NCI-H2029 (cell line): ENCODE measurements around the gene NXPH1.

ENCODE experiments used
- DNase-seq: peaks from one replicate; lab custom pipeline; 2025; lab: John Stamatoyannopoulos, UW

Gene NXPH1

DNA sequence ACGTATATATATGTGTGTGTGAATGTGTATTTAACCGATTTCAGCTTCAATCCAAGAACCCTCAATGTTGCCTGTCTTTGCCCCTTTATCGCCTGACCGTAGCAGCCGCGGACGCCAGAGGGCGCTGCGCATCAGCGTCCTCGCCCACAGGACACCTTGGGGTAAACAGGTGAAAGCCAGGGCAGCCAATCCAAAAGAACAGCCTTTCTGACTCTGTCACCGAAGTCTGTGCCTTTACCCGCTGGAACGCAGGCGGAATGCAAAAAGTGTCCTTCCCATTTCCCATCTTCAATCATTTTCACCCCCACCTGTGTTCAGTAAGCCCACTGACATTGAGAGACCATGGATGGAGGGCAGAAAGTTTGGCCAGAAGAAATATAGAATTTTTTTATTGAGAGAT, 3.6 kb downstream of the NXPH1 start:
- peak; percentile 70 for DNase-seq

DNA sequence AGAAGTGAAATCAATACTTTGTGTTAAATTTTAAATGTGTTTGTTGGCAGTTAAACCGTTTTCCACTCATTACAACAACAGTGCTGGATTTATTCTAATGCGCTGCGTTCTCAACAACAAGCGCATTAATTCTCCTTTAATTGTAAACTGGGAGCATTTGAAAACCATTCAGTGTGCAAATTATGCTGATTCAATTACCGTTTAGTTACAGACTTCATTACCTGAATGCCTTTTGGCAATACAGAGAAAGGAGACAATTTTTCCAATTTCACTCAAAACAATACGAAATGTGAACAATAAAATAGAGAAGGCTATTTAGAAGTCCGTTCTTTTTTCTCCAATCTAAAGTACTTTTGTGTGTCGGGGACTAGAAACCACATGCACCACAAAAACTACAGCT, 4.2 kb downstream of the NXPH1 start:
- no peak for DNase-seq

DNA sequence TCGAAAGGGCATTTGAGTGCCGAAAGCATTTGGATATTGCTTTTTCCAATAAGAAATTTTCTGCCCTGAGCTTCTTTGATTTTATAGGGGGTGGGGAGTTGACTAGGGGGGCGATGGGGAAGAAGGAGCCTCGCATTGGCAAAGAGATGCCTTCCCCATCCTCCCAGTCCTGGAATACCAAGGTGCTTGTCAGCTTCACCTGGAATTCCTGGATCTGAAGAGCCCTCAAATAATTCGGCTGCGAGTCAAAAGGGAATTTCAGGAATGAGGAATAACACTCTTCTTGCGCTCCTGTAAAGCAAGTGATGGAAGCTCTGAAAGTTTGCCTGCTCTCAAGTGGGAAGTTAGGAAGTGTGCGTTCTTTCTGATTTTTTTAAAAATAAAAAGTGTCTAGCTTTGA, 7.3 kb downstream of the NXPH1 start:
- no peak for DNase-seq

DNA sequence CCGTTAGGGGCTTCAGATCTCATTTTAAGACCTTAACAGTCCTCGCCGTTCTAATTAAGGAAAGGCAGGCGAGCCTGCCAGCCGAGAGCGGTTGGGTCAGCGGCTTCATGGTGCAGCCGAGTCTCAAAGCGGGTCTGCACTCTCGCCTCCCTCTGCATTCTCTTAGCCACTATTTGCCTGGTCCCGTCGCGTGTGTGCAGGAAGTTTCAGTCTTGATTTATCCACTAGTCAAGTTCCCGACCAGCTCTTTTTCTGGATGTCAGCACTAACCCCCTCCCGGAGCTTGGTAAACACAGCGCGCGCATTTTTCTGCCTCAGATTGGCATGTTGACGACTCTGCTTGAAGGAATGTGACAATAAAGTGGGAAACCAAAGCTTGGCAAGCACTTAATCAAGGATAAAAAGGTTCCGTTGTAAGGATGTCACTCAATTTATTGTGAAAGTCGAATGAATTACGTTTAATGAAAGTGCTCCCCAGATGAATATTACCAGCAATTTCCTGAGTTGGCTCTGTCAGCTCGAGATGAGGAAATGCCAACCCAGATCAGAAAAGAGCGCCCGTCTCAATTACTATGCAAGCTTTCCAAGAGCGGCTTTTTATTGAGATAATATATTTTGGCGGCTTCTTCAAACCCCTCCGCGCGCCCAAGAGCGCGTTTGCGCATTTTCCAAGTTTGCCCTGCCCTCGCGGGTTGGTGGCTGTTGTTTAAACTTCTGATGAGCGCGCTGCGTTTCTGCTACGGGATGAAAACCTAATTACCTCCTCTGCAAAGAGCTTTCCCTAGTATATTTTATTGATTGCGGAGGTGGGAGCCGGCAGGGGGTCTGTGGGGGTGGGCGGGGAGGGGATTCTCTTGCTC, 7.9 kb downstream of the NXPH1 start:
- DNase-seq: no peak

DNA sequence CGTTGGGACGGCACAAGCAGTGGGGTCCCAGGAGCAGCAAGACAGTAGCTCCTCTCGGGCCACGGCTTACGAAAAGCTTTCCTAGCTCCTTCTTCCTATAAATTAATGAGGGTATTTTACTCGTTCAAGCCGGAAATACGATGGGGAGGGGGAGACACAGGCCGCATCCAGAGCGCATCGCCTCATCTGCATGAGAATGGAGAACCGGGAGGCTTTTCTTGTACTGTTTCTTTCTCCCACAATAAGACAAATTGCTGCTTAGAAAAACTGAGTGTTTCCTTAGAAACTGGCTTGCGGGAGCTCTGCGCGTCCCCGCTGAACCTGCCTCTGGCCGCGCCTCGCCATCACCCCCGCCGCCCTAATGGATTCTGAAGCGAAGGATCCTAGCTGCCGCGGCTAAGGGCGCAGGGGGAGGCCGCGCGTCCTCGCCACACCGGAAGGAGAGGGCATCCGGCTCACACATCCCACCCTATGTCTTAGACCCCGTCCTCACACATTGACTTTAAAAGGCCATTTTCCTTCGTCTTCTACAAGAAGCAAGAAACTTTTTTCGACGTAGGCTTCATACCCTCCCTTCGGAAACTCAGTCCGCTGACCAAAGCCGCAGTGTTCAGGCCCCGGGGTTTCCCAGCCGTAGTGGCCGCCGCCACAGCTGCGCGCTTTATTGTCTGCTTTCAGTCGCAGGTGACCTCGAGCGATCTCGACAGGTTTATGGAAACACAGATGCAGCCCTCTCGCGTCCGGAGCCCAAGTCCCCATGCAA, 8.8 kb downstream of the NXPH1 start:
- DNase-seq: no peak

DNA sequence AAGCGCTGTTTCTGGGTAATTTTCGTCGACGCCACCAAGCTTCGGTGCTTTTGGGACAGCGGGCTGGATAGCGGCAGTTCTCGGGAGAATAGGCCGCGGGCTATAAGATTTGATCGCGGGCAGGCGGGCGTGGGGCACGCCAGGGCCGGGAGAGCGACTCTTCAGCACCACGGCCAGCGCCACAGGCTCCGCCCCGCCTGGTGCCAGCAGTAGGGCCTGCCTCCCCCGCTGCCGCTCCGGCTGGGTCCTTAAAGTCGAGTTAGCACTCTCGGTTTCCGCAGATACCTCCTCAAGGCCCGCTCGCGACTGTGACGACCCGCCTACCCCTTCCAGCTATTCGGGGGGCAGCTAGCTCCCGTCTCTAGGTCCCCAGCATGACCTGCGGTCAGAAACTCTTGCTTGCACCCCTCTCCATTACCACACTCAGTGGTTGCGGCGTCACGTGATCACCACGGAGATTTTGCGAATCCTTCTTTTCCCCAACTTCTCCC, 9.4 kb downstream of the NXPH1 start:
- peak; percentile 50 for DNase-seq

DNA sequence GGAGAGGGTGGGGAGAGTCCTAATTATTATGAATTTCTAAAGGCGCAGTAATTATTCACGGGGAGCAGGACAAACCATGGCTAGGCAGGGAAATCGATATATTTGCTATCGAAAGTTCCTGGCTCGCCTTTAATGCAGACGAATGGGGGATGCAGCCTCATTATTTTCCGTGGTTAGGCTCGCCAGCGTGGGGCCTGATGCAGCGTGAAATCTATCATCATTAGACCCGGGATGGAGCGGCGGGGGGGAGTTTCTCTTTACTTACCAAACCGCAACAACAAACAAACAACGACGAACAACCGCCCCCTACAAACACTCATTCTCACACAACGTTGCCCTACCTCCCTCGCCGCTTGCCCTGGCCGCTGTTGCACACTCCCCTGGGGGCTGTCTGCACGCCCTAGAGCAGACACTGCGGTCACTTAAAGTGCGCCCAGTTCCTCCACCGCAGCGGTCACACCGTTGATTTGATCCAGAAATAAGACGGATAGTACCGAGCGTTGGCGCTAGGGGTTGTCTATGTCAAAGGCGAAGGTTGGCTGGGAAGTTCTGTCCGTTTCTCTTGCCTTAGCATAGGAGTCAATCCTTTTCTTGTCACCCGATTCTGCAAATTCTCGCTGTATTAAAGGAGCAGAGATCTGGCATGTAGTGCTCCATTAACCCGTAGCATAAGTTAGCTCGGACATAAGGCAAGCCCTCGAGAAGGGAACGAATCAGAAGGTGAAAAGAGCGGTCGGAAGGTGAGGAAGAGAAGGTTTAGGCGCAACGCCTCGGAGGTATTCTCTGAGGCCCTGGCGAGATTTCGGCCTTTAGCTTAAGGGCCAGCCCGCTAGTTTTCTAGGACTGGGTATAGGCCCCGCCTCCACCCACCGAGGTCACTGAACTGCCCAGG, 10.4 kb downstream of the NXPH1 start:
- DNase-seq: no peak

DNA sequence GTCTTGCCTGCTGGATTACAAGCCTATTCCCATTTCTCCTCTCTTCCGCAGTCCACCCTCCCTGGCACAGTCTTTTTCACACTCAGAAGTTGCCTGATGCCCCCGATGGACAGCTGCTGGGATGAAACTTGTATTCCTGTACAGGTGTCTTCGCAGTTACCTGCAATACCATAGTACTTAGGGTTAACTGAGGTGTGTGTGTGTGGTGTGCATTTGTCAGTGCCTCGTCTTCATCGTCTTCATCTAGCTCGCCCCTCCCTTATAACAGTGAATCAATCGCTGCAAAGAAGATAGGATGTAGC, 11.0 kb downstream of the NXPH1 start:
- DNase-seq: no peak

DNA sequence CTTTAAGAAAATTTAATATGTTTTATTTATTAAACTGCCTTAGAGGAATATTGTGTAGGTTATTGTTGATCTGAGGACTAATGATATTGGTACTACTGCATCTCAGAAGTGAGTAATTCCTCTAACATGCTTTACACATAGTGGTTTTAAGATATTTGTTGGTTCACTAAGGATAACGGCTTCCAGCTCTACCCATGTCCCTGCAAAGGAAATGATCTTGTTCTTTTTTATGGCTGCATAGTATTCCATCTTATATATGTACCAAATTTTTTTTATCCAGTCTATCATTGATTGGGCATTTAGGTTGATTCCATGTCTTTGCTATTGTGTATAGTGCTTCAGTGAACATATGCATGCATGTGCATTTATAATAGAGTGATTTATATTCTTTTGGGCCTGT, 20.1 kb downstream of the NXPH1 start:
- DNase-seq: no peak

DNA sequence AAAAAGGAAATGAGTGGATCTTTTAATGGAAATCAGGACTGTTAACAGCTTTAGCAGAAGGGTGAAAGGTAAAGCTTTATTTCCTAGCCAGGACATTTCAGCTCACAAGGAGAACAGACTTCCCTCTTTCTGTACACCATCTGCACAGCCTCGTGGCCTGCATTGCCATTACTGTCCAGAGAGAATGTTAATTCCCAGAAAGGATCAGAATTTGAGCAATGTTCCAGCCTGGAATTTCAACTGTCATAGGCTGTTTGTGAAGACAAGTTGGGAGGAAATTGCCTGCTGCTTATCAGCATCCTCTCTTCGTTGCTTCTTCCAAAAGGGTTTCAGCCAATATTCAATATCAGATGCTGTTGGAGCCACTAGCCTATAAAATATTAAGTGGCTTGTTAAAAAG, 22.0 kb downstream of the NXPH1 start:
- no peak for DNase-seq

DNA sequence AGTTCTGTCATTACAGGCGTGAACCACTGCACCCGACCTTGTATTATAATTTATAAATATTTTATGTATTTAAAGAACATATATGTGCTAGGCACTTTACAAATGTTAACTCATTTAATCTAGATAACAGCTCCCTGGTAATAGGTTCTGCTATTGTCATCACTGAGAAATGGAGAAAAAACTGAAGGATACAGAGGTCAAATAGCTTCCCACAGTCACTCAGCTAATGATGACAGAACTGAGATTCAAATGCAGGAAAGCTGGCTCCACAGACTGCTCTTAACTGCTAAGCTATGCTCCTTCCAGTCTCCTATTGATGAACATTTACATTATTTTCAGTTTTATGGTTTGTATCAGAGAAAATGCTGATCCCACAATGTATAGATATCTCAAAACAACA, 28.9 kb downstream of the NXPH1 start:
- DNase-seq: no peak

DNA sequence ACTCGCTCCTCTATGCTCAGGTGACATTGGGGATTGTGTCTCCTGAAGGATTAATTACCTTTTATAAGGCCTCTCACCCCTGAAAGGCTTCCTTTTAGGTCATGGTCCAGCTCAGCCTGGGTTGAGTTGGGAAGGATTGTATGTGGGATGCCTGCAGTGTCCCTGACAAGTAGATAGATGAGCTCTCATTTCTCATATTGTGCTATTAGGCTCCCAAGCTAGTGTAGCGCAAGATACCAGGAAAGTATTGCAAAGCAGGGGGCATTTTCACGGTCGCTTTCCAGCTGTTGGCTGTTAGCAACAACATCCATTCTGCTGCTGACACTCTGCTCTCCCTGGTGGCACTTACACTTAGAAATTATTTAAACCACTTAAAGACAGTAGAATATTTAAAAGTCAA, 31.9 kb downstream of the NXPH1 start:
- no peak for DNase-seq

DNA sequence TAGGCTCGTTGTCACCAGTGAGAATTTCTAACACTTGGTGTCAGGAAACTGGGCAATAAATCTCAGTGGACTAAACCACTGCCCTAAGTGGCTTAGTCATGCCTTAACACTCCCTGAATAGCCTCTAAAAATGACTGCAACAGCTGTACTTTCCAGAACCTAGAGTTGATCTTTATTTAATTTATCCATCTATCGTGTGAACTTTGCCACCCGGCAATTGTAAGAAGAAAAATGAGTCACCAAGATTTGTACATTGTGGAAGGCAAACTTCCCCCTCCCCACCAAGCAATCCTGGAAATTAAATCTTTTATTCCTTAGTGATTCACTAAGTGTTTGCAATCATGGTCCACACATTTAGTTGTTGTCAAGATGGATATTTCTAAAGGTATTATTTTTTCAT, 47.1 kb downstream of the NXPH1 start:
- DNase-seq: no peak

DNA sequence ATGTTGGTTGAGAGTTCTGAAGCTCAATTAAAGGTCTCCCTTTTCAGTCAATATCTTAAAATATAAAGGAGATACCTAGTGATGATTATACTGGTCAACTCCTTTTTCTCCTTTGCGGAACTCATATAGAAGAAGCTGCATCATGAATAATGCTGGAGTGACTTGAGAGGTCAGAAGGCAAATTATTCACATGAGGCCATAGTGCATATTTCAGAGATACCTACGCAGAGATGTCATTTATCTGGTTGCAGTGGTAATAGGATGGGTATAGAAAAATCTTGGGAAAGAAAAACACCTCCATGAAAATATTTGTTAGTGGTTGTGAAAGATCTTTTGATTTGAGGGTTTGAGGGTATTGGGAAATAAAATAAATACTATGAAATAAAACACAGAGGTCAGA, 47.7 kb downstream of the NXPH1 start:
- DNase-seq: no peak

DNA sequence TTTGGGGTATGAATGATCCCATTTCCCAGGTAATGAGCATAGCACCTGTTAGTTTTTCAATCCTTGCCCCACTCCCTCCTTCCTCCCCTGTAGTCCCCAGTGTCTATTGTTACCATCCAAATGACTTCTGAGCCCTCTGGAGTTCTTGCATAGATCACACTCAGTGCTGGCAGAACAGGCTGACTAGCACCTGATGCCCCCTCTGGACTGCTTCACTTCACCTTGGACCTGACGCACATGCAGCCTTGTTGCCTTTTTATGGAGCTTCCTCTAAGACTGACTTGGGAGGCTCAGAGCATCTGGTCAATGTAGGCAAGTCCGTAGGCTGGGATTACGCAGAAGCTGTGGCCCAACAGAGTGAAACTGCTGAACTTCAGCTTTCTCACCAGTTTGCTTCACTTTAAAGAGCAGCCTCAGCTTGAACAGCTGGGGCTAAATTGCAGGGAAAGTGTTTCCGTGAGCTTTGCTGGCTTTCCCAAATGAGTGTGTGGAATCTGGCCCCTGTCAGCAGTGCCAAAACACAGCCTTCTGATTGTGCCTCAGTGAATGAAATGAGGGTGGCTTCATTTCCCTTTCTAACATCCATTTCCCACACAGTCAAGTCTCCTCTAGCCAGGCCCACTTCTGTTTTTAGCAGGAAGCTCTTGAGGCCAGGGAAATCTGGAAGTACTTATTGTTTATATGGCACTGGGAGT, 48.5 kb downstream of the NXPH1 start:
- no peak for DNase-seq

DNA sequence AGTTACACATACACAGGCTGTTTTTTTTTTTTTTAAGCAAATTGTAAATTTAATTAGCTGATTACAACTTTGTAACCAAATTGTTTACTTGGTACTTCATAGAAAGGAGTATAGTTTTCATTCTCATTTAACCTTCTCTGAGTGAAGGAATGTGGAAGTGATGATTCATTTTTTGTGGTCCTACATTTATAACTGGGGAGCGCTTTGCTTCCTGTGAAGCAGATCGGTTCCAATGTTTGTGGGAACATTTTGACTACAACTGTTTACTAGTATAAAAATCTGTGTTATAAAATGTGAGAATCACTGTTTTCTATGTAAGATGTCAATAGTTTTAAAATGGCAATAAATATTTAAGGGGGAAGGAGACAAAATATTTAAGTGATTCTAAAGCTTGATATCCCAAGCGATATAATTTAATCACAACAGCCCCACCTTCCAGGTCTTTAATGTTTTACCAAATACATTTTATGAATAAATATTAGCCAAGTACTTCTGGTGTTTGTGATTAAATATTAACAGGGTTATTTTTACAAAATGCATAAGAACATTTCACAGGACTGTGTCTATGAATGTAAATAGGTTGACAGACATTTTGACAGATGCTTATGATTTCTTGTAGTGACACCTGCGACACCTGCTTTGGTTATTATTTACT, 57.1 kb downstream of the NXPH1 start:
- DNase-seq: no peak

DNA sequence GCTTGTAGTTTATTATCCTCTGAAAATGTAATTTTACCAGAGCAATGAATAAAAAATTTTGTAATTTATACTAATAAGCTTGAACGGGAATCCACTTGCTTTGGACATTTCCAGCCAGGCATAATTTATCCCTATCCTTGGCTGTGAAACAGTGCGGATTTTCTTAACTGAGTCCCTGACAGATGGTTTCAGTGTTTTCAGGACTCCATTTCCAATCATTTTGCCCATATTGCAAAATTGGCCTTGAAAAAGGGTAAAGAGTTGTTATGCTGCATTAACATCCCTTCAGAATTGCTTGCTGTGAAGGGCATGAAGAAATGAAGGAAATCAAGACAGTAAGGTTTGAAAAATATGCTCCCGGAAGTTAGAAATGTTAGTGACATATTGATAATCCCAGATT, 57.7 kb downstream of the NXPH1 start:
- no peak for DNase-seq

DNA sequence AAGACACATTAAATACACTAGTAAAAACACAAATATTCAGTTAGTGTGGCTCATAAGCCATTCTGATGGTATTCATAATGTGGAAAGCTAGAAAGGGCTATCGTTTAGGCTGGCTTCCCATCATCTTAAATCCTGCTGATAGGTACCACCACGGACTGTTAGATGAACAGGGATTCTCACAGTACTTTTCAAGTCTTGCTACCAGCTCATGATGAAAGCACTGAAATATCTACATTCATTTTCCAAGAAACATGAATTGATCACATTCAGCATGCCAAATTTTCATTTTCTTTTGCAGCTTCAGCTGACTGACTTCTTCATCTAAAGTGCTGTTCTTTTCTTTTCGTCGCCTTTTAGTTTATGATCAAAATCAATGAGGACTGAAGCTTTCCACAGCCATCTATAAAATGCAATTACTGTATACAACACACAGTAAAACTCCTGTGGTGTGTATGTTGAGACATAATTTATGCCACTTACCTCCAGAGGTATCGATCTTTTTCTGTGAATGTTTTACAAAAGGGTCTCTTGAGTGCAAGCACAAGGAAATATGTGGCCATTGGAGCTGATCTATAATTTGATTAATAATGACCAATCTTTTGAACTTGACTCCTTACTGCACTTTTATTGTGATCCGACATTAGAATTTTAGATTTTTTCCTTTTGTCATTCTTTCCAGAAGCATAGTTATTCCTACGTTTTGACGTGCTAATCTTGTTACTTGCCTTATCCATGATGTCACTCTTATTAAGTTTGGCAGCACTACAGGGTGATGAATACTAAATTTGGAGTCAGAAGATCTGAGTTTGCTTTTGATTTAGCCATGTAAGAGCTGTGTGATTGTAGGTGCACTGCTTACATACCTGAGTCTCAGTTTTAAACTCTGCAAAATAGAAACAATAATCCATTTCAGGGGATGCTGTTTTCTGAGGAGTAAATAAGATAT, 58.4 kb downstream of the NXPH1 start:
- no peak for DNase-seq

DNA sequence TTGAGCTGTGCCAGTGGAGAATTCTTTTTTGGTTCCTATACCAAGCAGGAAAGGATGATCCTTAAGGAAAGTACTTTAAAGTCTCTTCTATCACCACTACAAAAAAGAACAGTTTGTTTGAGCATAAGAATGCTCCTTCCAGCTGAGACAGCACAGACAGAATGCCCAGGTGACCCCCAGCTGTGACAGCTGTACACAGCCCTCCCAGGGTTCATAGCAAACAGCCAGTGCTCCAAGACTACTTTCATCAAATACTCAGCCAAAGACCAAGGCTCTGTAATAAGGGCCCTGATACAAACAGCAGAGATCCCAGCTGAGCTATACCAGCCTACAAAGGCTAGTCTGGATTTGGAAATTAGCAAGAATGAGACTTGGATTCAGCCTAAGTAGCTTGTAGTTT, 65.7 kb downstream of the NXPH1 start:
- DNase-seq: no peak

DNA sequence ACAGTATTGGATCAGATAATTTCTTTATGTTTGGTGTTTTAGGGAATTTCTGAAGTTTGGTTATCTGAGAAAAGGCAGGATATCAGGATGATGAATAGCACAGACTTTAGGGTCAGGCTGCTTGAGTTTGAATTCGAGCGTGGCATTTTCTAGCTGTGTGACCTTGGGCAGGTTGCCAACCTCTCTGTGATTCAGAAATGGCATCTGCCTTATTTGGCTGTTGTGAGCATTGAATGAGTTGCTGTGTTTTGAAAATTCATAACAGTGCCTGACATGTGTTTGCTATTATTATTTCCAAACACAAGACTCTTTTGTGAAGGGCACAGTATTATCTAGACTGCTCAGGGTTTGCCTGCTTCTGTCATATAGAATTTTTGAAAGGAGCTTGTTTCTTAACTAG, 66.9 kb downstream of the NXPH1 start:
- no peak for DNase-seq
